Measurements from ENCODE around the gene PIEZO2.

Gene PIEZO2

GRCh38 chr18:11040823-11041656 is 108.3 kb downstream of the PIEZO2 start:
- H3K4me3 ChIP-seq (ENCODE audit: low read length) = no peak overlapping the region
- DNase-seq (ENCODE audit: low read depth, low spot score) = peak; percentile 26

- DNase-seq (ENCODE audit: low read depth, low spot score) = no peak
- H3K4me3 ChIP-seq (ENCODE audit: low read length) = no peak overlapping the region
Observed at GRCh38 chr18:11040359-11040758, 109.0 kb downstream of the PIEZO2 start.

- no peak overlapping the region for H3K4me3 ChIP-seq (ENCODE audit: low read length)
- DNase-seq (ENCODE audit: low read depth, low spot score) = no peak
Observed at GRCh38 chr18:11037533-11038240, 111.7 kb downstream of the PIEZO2 start.

- DNase-seq (ENCODE audit: low read depth, low spot score) = no peak
- no peak overlapping the region for H3K4me3 ChIP-seq (ENCODE audit: low read length)
Observed at GRCh38 chr18:11035814-11036495, 113.4 kb downstream of the PIEZO2 start.

- DNase-seq (ENCODE audit: low read depth, low spot score) = no peak
- H3K4me3 ChIP-seq (ENCODE audit: low read length) = no peak overlapping the region
Observed at GRCh38 chr18:11035376-11035775, 114.0 kb downstream of the PIEZO2 start.

- H3K4me3 ChIP-seq (ENCODE audit: low read length) = no peak overlapping the region
- no peak for DNase-seq (ENCODE audit: low read depth, low spot score)
Observed at GRCh38 chr18:11034884-11035283, 114.5 kb downstream of the PIEZO2 start.

- H3K4me3 ChIP-seq (ENCODE audit: low read length) = no peak overlapping the region
- DNase-seq (ENCODE audit: low read depth, low spot score) = no peak
Observed at GRCh38 chr18:11033503-11033902, 115.9 kb downstream of the PIEZO2 start.

GRCh38 chr18:11031966-11032365 is 117.4 kb downstream of the PIEZO2 start:
- no peak for DNase-seq (ENCODE audit: low read depth, low spot score)

GRCh38 chr18:11029021-11029420 is 120.3 kb downstream of the PIEZO2 start:
- no peak overlapping the region for H3K4me3 ChIP-seq (ENCODE audit: low read length)
- no peak for DNase-seq (ENCODE audit: low read depth, low spot score)

More at GRCh38 chr18:11031966-11032365, 117.4 kb downstream of the PIEZO2 start:
- no peak overlapping the region for H3K4me3 ChIP-seq (ENCODE audit: low read length)

GRCh38 chr18:11027862-11028261 is 121.5 kb downstream of the PIEZO2 start:
- no peak overlapping the region for H3K4me3 ChIP-seq (ENCODE audit: low read length)
- DNase-seq (ENCODE audit: low read depth, low spot score) = no peak

- no peak overlapping the region for H3K4me3 ChIP-seq (ENCODE audit: low read length)
- no peak for DNase-seq (ENCODE audit: low read depth, low spot score)
Observed at GRCh38 chr18:11025671-11026070, 123.7 kb downstream of the PIEZO2 start.

GRCh38 chr18:11024928-11025669 is 124.3 kb downstream of the PIEZO2 start:
- no peak for DNase-seq (ENCODE audit: low read depth, low spot score)
- no peak overlapping the region for H3K4me3 ChIP-seq (ENCODE audit: low read length)

GRCh38 chr18:11021477-11021876 is 127.9 kb downstream of the PIEZO2 start:
- DNase-seq (ENCODE audit: low read depth, low spot score) = no peak
- no peak overlapping the region for H3K4me3 ChIP-seq (ENCODE audit: low read length)

GRCh38 chr18:11020877-11021414 is 128.4 kb downstream of the PIEZO2 start:
- DNase-seq (ENCODE audit: low read depth, low spot score) = no peak
- H3K4me3 ChIP-seq (ENCODE audit: low read length) = no peak overlapping the region

GRCh38 chr18:11020161-11020853 is 129.1 kb downstream of the PIEZO2 start:
- no peak overlapping the region for H3K4me3 ChIP-seq (ENCODE audit: low read length)
- no peak for DNase-seq (ENCODE audit: low read depth, low spot score)

- no peak for DNase-seq (ENCODE audit: low read depth, low spot score)
- H3K4me3 ChIP-seq (ENCODE audit: low read length) = no peak overlapping the region
Observed at GRCh38 chr18:11019295-11020105, 129.9 kb downstream of the PIEZO2 start.

- DNase-seq (ENCODE audit: low read depth, low spot score) = no peak
- H3K4me3 ChIP-seq (ENCODE audit: low read length) = no peak overlapping the region
Observed at GRCh38 chr18:11009869-11010268, 139.5 kb downstream of the PIEZO2 start.

- no peak for DNase-seq (ENCODE audit: low read depth, low spot score)
- no peak overlapping the region for H3K4me3 ChIP-seq (ENCODE audit: low read length)
Observed at GRCh38 chr18:11009147-11009546, 140.2 kb downstream of the PIEZO2 start.
